A673 (cell line): ENCODE measurements around the gene KRTAP10-11.

Experiments
- CTCF ChIP-seq: fragments of 300-800, 200-600 bp; sonication (generic); conservative IDR thresholded peaks from 2 replicates; pipeline ENCODE4 v1.5.1; 2017; ENCODE audit warnings: low read depth, mild to moderate bottlenecking, antibody characterized with exemption, low read length, moderate library complexity, mixed read lengths
- EZH2 ChIP-seq: fragments of 200-600 bp; sonication (generic); IDR thresholded peaks from 2 replicates; pipeline ENCODE4 v1.6.1; 2017; ENCODE audit warnings: borderline replicate concordance, low read depth, mild to moderate bottlenecking, mixed read lengths, antibody characterized with exemption, low read length; ENCODE audit not compliant: poor library complexity, severe bottlenecking

GRCh38 chr21:44626262-44626661 is 20.0 kb upstream of the KRTAP10-11 start:
- TF ChIP-seq CTCF, result no peak
- no peak for TF ChIP-seq EZH2
